HFF-Myc (cell line): ENCODE results near the gene ZSWIM6.

ENCODE experiments used
- DNase-seq: peaks from one replicate; pipeline ENCODE4 v3.0.0-alpha.2; 2011; ENCODE audit warnings: low read depth; ENCODE audit errors: extremely low read depth
- H3K4me3 ChIP-seq: replicated peaks from 2 replicates; pipeline ENCODE4 v1.5.1; 2011; ENCODE audit warnings: low read depth, mild to moderate bottlenecking, control low read depth, low read length
- CTCF ChIP-seq: IDR thresholded peaks from 2 replicates; pipeline ENCODE4 v1.5.1; 2012; ENCODE audit warnings: mild to moderate bottlenecking, low read depth, low read length, control low read depth; ENCODE audit errors: missing control alignments

Gene ZSWIM6

GRCh38 chr5:61534481-61535267 lies 202.6 kb downstream of the ZSWIM6 start:
- TF ChIP-seq CTCF, result no peak
- no peak for DNase-seq

GRCh38 chr5:61535828-61536227 lies 203.8 kb downstream of the ZSWIM6 start:
- TF ChIP-seq CTCF, result no peak
- DNase-seq, result no peak
- H3K4me3 ChIP-seq, result no peak overlapping the region

More at GRCh38 chr5:61534481-61535267, 202.6 kb downstream of the ZSWIM6 start:
- no peak overlapping the region for H3K4me3 ChIP-seq

- no peak overlapping the region for H3K4me3 ChIP-seq
- DNase-seq, result no peak
- TF ChIP-seq CTCF, result no peak
Measured at GRCh38 chr5:61536922-61537321, 204.9 kb downstream of the ZSWIM6 start.

GRCh38 chr5:61538722-61539501 lies 206.9 kb downstream of the ZSWIM6 start:
- no peak for TF ChIP-seq CTCF
- DNase-seq, result no peak
- no peak overlapping the region for H3K4me3 ChIP-seq

- no peak overlapping the region for H3K4me3 ChIP-seq
- TF ChIP-seq CTCF, result no peak
- DNase-seq, result no peak
Measured at GRCh38 chr5:61549530-61549929, 217.5 kb downstream of the ZSWIM6 start.

- no peak for DNase-seq
- TF ChIP-seq CTCF, result no peak
- no peak overlapping the region for H3K4me3 ChIP-seq
Measured at GRCh38 chr5:61551637-61552313, 219.7 kb downstream of the ZSWIM6 start.
